H9 (cell line): ENCODE measurements around the gene THRAP3. TPM values are rescaled to one million over a fixed set of nuclear protein-coding genes. Genes with fewer than 3 reads are reported as not detected.

Source experiments
- DNase-seq: peaks from one replicate; pipeline ENCODE4 v3.0.0-alpha.2; 2017
- H2AFZ ChIP-seq: one replicate; pipeline ENCODE4 v1.6.1; 2013; ENCODE audit warnings: mild to moderate bottlenecking, low read length, control low read depth, moderate library complexity
- H2AK5ac ChIP-seq: 2 replicates; pipeline ENCODE4 v1.6.1; 2013; ENCODE audit warnings: low read length, control low read depth, mixed read lengths; ENCODE audit not compliant: insufficient read length
- H2BK120ac ChIP-seq: one replicate; pipeline ENCODE4 v1.6.1; 2013; ENCODE audit warnings: low read depth, mild to moderate bottlenecking, low read length, control low read depth, inconsistent platforms; ENCODE audit not compliant: poor library complexity, severe bottlenecking
- H2BK12ac ChIP-seq: 2 replicates; pipeline ENCODE4 v1.6.1; 2013; ENCODE audit warnings: low read length, control low read depth, mixed read lengths, low read depth; ENCODE audit not compliant: insufficient read length
- H2BK15ac ChIP-seq: 2 replicates; pipeline ENCODE4 v1.6.1; 2013; ENCODE audit warnings: low read depth, low read length, control low read depth
- H2BK20ac ChIP-seq: one replicate; pipeline ENCODE4 v1.6.1; 2013; ENCODE audit warnings: low read depth, mild to moderate bottlenecking, low read length, control low read depth, inconsistent platforms; ENCODE audit not compliant: poor library complexity, severe bottlenecking
- H2BK5ac ChIP-seq: 2 replicates; pipeline ENCODE4 v1.6.1; 2013; ENCODE audit warnings: low read length, control low read depth, mixed read lengths; ENCODE audit not compliant: insufficient read length
- H3K14ac ChIP-seq: 2 replicates; pipeline ENCODE4 v1.6.1; 2013; ENCODE audit warnings: low read length, control low read depth; ENCODE audit not compliant: insufficient read depth
- H3K18ac ChIP-seq: 2 replicates; pipeline ENCODE4 v1.6.1; 2013; ENCODE audit warnings: low read depth, mild to moderate bottlenecking, mixed read lengths, low read length, control low read depth; ENCODE audit not compliant: insufficient read length
- H3K23ac ChIP-seq: 2 replicates; pipeline ENCODE4 v1.6.1; 2013; ENCODE audit warnings: low read length, control low read depth, mixed read lengths, low read depth; ENCODE audit not compliant: insufficient read length
- H3K23me2 ChIP-seq: 2 replicates; pipeline ENCODE4 v1.6.1; 2013; ENCODE audit warnings: low read depth, mild to moderate bottlenecking, mixed read lengths, low read length, control low read depth; ENCODE audit not compliant: insufficient read length, poor library complexity, severe bottlenecking
- H3K27ac ChIP-seq: 2 replicates; pipeline ENCODE4 v1.5.1; 2013; ENCODE audit warnings: low read length, control low read depth, mixed read lengths, low read depth; ENCODE audit not compliant: insufficient read length
- H3K27me3 ChIP-seq: 2 replicates; pipeline ENCODE4 v1.6.1; 2013; ENCODE audit warnings: low read length, control low read depth, inconsistent platforms; ENCODE audit not compliant: insufficient read depth
- H3K4ac ChIP-seq: 2 replicates; pipeline ENCODE4 v1.6.1; 2013; ENCODE audit warnings: low read depth, mild to moderate bottlenecking, control low read depth, inconsistent platforms, low read length, moderate library complexity
- H3K4me1 ChIP-seq: 2 replicates; pipeline ENCODE4 v1.6.1; 2013; ENCODE audit warnings: low read length, control low read depth, inconsistent platforms; ENCODE audit not compliant: insufficient read depth
- H3K4me2 ChIP-seq: 2 replicates; pipeline ENCODE4 v1.6.1; 2013; ENCODE audit warnings: low read length, control low read depth, mixed read lengths; ENCODE audit not compliant: insufficient read length, insufficient read depth
- H3K56ac ChIP-seq: 2 replicates; pipeline ENCODE4 v1.6.1; 2013; ENCODE audit warnings: low read depth, mild to moderate bottlenecking, mixed read lengths, low read length, control low read depth; ENCODE audit not compliant: insufficient read length
- H3K79me1 ChIP-seq: 2 replicates; pipeline ENCODE4 v1.6.1; 2013; ENCODE audit warnings: low read depth, mild to moderate bottlenecking, moderate library complexity, low read length, control low read depth, inconsistent platforms; ENCODE audit not compliant: insufficient read depth, poor library complexity, severe bottlenecking
- H3K79me2 ChIP-seq: 2 replicates; pipeline ENCODE4 v1.6.1; 2013; ENCODE audit warnings: low read length, control low read depth, inconsistent platforms; ENCODE audit not compliant: insufficient read depth
- H3K9ac ChIP-seq: 2 replicates; pipeline ENCODE4 v1.6.1; 2013; ENCODE audit warnings: low read length, control low read depth, mixed read lengths; ENCODE audit not compliant: insufficient read length; ENCODE audit errors: extremely low read depth
- H3K9me3 ChIP-seq: one replicate; pipeline ENCODE4 v1.6.1; 2013; ENCODE audit warnings: low read depth, low read length, inconsistent platforms; ENCODE audit not compliant: control insufficient read depth
- H3T11ph ChIP-seq: one replicate; pipeline ENCODE4 v1.6.1; 2013; ENCODE audit warnings: mild to moderate bottlenecking, low read length, control low read depth, inconsistent platforms
- H4K20me1 ChIP-seq: one replicate; pipeline ENCODE4 v1.6.1; 2013; ENCODE audit not compliant: control insufficient read depth, insufficient read length, insufficient read depth
- H4K5ac ChIP-seq: 2 replicates; pipeline ENCODE4 v1.6.1; 2013; ENCODE audit warnings: low read depth, mild to moderate bottlenecking, mixed read lengths, low read length, control low read depth; ENCODE audit not compliant: insufficient read length
- H4K8ac ChIP-seq: replicated peaks from 2 replicates; pipeline ENCODE4 v1.6.1; 2013; ENCODE audit warnings: low read length, control low read depth, mixed read lengths, low read depth; ENCODE audit not compliant: insufficient read length
- H4K91ac ChIP-seq: 2 replicates; pipeline ENCODE4 v1.6.1; 2013; ENCODE audit warnings: low read depth, mild to moderate bottlenecking, moderate library complexity, mixed read lengths, low read length, control low read depth; ENCODE audit not compliant: insufficient read length
- H3K27ac Mint-ChIP-seq, 3 experiments: 2 replicates in 2 of 3; 3 replicates in 1 of 3; pipeline ENCODE4 v1.8.0; 2020 to 2021; ENCODE audit warnings: mixed read lengths in 3 of 3, mild to moderate bottlenecking in 1 of 3, moderate library complexity in 1 of 3
- H3K27me3 Mint-ChIP-seq: 2 replicates; pipeline ENCODE4 v1.8.0; 2021; ENCODE audit warnings: low read depth, mild to moderate bottlenecking, moderate library complexity, mixed read lengths
- H3K36me3 Mint-ChIP-seq, 3 experiments: 2 replicates in 2 of 3; 3 replicates in 1 of 3; pipeline ENCODE4 v1.8.0; 2020 to 2021; ENCODE audit warnings: low read depth in 3 of 3, mixed read lengths in 3 of 3; ENCODE audit not compliant: insufficient read depth in 1 of 3
- H3K4me1 Mint-ChIP-seq, 2 experiments: 2 replicates each; pipeline ENCODE4 v1.8.0; 2020; ENCODE audit warnings: mixed read lengths in 2 of 2
- H3K4me3 Mint-ChIP-seq, 2 experiments: 2 replicates in 1 of 2; 3 replicates in 1 of 2; pipeline ENCODE4 v1.8.0; 2020 to 2021; ENCODE audit warnings: mild to moderate bottlenecking in 2 of 2, mixed read lengths in 2 of 2, moderate library complexity in 1 of 2
- H3K9me3 Mint-ChIP-seq, 2 experiments: 2 replicates in 1 of 2; 3 replicates in 1 of 2; pipeline ENCODE4 v1.8.0; 2020; ENCODE audit warnings: mild to moderate bottlenecking in 2 of 2, mixed read lengths in 2 of 2, moderate library complexity in 1 of 2
- CTCF ChIP-seq: fragments of 200-600 bp; sonication (generic); conservative IDR thresholded peaks from 3 replicates; pipeline ENCODE4 v1.8.0; 2021; ENCODE audit warnings: antibody characterized with exemption, mild to moderate bottlenecking
- WGBS: extraction: QIAGEN DNeasy Blood & Tissue Kit; methylation state at CpG from one replicate; pipeline ENCODE4 v1.1.7; 2013; ENCODE audit warnings: missing lambda C conversion rate, low lambda C conversion rate, mixed read lengths; ENCODE audit not compliant: insufficient read length; ENCODE audit errors: extremely low coverage; 5-methylcytosine and 5-hydroxymethylcytosine counted together
- total RNA-seq: library from RNA; stranded (reverse); gene quantifications from 2 replicates; pipeline ENCODE4 v1.2.1, GENCODE V29; 2021

THRAP3 gene
- total RNA-seq, 1 experiment from 2014 or later, result 186 TPM

GRCh38 chr1:36207339-36207738 lies 16.9 kb upstream of the THRAP3 start:
- peaks cover 12 to 18% of the 10 kb centered on the region in 2 experiments for H3K4me1 Mint-ChIP-seq
- no peak overlapping the region for H4K91ac ChIP-seq
- H3K4ac ChIP-seq, result no peak overlapping the region
- no peak overlapping the region for H2AK5ac ChIP-seq
- H3T11ph ChIP-seq, result no peak overlapping the region
- H3K23ac ChIP-seq, result no peak overlapping the region
- H2AFZ ChIP-seq, result no peak overlapping the region
- peak; percentile 69 for DNase-seq
- H4K8ac ChIP-seq, result no peak overlapping the region
- no peak overlapping the region for H2BK20ac ChIP-seq
- H3K27ac ChIP-seq, result no peak overlapping the region
- no peak overlapping the region for H2BK15ac ChIP-seq
- H3K56ac ChIP-seq, result no peak overlapping the region
- no peaks in the 10 kb centered on the region for H4K20me1 ChIP-seq
- H3K27me3 ChIP-seq, result no peaks in the 10 kb centered on the region
- no peaks in the 10 kb centered on the region for H3K9me3 Mint-ChIP-seq
- no peak overlapping the region for H3K9ac ChIP-seq
- peak overlapping the region; percentile 68 for H3K18ac ChIP-seq
- H3K4me3 Mint-ChIP-seq, result no peak overlapping the region
- H3K36me3 Mint-ChIP-seq, result no peaks in the 10 kb centered on the region
- peak overlapping the region; percentile 46 to 82 (median 76); a peak in 6 of 7 replicates for H3K27ac Mint-ChIP-seq
- no peak overlapping the region for H2BK5ac ChIP-seq
- H3K9me3 ChIP-seq, result no peaks in the 10 kb centered on the region
- H3K4me1 ChIP-seq, result no peaks in the 10 kb centered on the region; the same call in 1 of the 2 replicates
- H3K27me3 Mint-ChIP-seq, result no peaks in the 10 kb centered on the region; the same call in 1 of the 2 replicates
- H4K5ac ChIP-seq, result no peak overlapping the region
- no peak overlapping the region for H2BK12ac ChIP-seq
- H3K4me2 ChIP-seq, result no peak overlapping the region
- no peaks in the 10 kb centered on the region for H3K79me1 ChIP-seq
- no peaks in the 10 kb centered on the region for H3K79me2 ChIP-seq
- H3K14ac ChIP-seq, result peak overlapping the region; percentile 76; the same call in 1 of the 2 replicates
- no peak for TF ChIP-seq CTCF
- no peaks in the 10 kb centered on the region for H3K23me2 ChIP-seq
- no CpG with 5 or more reads among the region's 6 CpGs for WGBS
- H2BK120ac ChIP-seq, result no peak overlapping the region
